ENCODE data around the gene PXK.

PXK gene

GRCh38 chr3:58424613-58425012, 91.9 kb downstream of the PXK start:
- Histone ChIP-seq H3K4me3 (replicated peaks; ENCODE audit: low read depth, low read length) (no peak overlapping the region), H3K36me3 (ENCODE audit: control insufficient read depth, insufficient read depth, low read length) (peaks cover 11% of the 10 kb centered on the region), H3K27me3 (replicated peaks; ENCODE audit: control insufficient read depth, insufficient read depth, low read length) (no peaks in the 10 kb centered on the region)
- no peak for TF ChIP-seq CTCF (IDR thresholded peaks at IDR 0.05; ENCODE audit: insufficient read depth, low read length, poor library complexity, severe bottlenecking)
- DNase-seq (ENCODE audit: extremely low read depth, insufficient read length): no peak

GRCh38 chr3:58425782-58426181, 93.1 kb downstream of the PXK start:
- DNase-seq (ENCODE audit: extremely low read depth, insufficient read length): no peak
- Histone ChIP-seq H3K27me3 (replicated peaks; ENCODE audit: control insufficient read depth, insufficient read depth, low read length) (no peaks in the 10 kb centered on the region), H3K4me3 (replicated peaks; ENCODE audit: low read depth, low read length) (no peak overlapping the region), H3K36me3 (ENCODE audit: control insufficient read depth, insufficient read depth, low read length) (peaks cover 13% of the 10 kb centered on the region)
- TF ChIP-seq CTCF (IDR thresholded peaks at IDR 0.05; ENCODE audit: insufficient read depth, low read length, poor library complexity, severe bottlenecking): no peak

- no peak overlapping the region for H3K4me3 ChIP-seq (replicated peaks; ENCODE audit: low read depth, low read length)
- no peak for TF ChIP-seq CTCF (IDR thresholded peaks at IDR 0.05; ENCODE audit: insufficient read depth, low read length, poor library complexity, severe bottlenecking)
- no peak for DNase-seq (ENCODE audit: extremely low read depth, insufficient read length)
- peaks cover 18% of the 10 kb centered on the region for H3K36me3 ChIP-seq (ENCODE audit: control insufficient read depth, insufficient read depth, low read length)
- H3K27me3 ChIP-seq (replicated peaks; ENCODE audit: control insufficient read depth, insufficient read depth, low read length): no peaks in the 10 kb centered on the region
Measured at GRCh38 chr3:58427661-58428361, 95.1 kb downstream of the PXK start.

GRCh38 chr3:58429657-58430056, 97.0 kb downstream of the PXK start:
- Histone ChIP-seq H3K4me3 (replicated peaks; ENCODE audit: low read depth, low read length) (no peak overlapping the region), H3K36me3 (ENCODE audit: control insufficient read depth, insufficient read depth, low read length) (peaks cover 16% of the 10 kb centered on the region), H3K27me3 (replicated peaks; ENCODE audit: control insufficient read depth, insufficient read depth, low read length) (no peaks in the 10 kb centered on the region)
- DNase-seq (ENCODE audit: extremely low read depth, insufficient read length): no peak
- no peak for TF ChIP-seq CTCF (IDR thresholded peaks at IDR 0.05; ENCODE audit: insufficient read depth, low read length, poor library complexity, severe bottlenecking)

- DNase-seq (ENCODE audit: extremely low read depth, insufficient read length): no peak
- Histone ChIP-seq H3K4me3 (replicated peaks; ENCODE audit: low read depth, low read length) (peak overlapping the region; percentile 88), H3K27me3 (replicated peaks; ENCODE audit: control insufficient read depth, insufficient read depth, low read length) (no peaks in the 10 kb centered on the region), H3K36me3 (ENCODE audit: control insufficient read depth, insufficient read depth, low read length) (peaks cover 11% of the 10 kb centered on the region)
- no peak for TF ChIP-seq CTCF (IDR thresholded peaks at IDR 0.05; ENCODE audit: insufficient read depth, low read length, poor library complexity, severe bottlenecking)
Measured at GRCh38 chr3:58432905-58433304, 100.2 kb downstream of the PXK start.
